Endothelial cell of umbilical vein (primary cell): Measurements from ENCODE around the gene GSTM4.

ENCODE experiments used
- EZH2 ChIP-seq: IDR thresholded peaks from 2 replicates; pipeline ENCODE4 v1.6.1; 2012; ENCODE audit warnings: borderline replicate concordance, low read depth, mild to moderate bottlenecking, moderate library complexity, low read length, inconsistent platforms; ENCODE audit not compliant: severe bottlenecking
- FOS ChIP-seq: IDR thresholded peaks from 2 replicates; pipeline ENCODE4 v1.6.1; 2011; ENCODE audit warnings: mild to moderate bottlenecking, low read length, moderate library complexity, borderline replicate concordance; ENCODE audit not compliant: insufficient read depth
- GATA2 ChIP-seq: IDR thresholded peaks from 2 replicates; pipeline ENCODE4 v1.7.0; 2011; ENCODE audit warnings: low read depth, mild to moderate bottlenecking, moderate library complexity, mixed read lengths, low read length; ENCODE audit not compliant: insufficient read length, insufficient read depth
- MYC ChIP-seq: IDR thresholded peaks from one replicate; pipeline ENCODE4 v1.6.1; 2011; ENCODE audit warnings: mild to moderate bottlenecking, low read depth, low read length
- POLR2A ChIP-seq: IDR thresholded peaks from 2 replicates; pipeline ENCODE4 v1.6.1; 2012; ENCODE audit warnings: low read depth, mild to moderate bottlenecking, control low read depth, low read length
- POLR2AphosphoS5 ChIP-seq: IDR thresholded peaks from 2 replicates; pipeline ENCODE4 v1.6.1; 2012; ENCODE audit warnings: low read depth, mild to moderate bottlenecking, control low read depth, low read length, moderate library complexity; ENCODE audit not compliant: insufficient read depth
- TF ChIP-seq, protein P1 (sequence below), 2 donors: IDR thresholded peaks; 1 replicate in 1 of 2; 2 replicates in 1 of 2; pipeline ENCODE4 v1.5.1; 2011; ENCODE audit warnings: low read length in 2 of 2, mild to moderate bottlenecking in 2 of 2, moderate library complexity in 2 of 2, control low read depth in 1 of 2, inconsistent platforms in 1 of 2, low read depth in 1 of 2; ENCODE audit not compliant: insufficient read depth in 1 of 2; ENCODE audit errors: extremely low read depth in 1 of 2

DNA sequence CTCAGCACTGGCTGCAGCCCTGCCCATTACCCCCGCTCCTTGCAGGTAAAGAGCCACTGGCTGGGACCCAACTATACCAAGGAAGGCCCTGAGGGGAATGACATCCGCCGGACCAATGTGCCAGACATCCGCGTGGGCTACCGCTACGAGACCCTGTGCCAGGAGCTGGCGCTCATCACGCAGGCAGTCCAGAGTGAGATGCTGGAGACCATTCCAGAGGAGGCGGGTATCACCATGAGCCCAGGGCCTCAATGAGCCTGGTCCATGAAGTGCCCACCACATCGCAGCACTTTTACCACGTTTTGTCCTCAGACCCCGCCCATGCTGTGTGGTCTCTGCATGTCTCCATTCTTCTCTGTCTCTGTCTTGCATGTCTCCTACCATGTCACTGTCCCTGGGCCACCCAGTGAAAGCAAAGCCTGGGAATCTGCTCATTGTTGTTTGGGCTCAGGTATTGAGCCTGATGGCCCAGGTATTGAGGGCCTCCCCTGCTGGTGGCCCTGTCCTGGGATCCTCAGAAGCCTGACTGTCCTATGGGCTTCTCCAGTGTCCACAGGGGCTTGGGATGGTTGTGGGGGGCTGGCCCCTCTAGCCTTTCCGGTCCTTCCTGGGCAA, 24.9 kb upstream of the GSTM4 start:
- TF ChIP-seq POLR2A (no peak), EZH2 (no peak), FOS (no peak), POLR2AphosphoS5 (no peak), GATA2 (no peak), MYC (no peak)
- TF ChIP-seq, protein P1, sequence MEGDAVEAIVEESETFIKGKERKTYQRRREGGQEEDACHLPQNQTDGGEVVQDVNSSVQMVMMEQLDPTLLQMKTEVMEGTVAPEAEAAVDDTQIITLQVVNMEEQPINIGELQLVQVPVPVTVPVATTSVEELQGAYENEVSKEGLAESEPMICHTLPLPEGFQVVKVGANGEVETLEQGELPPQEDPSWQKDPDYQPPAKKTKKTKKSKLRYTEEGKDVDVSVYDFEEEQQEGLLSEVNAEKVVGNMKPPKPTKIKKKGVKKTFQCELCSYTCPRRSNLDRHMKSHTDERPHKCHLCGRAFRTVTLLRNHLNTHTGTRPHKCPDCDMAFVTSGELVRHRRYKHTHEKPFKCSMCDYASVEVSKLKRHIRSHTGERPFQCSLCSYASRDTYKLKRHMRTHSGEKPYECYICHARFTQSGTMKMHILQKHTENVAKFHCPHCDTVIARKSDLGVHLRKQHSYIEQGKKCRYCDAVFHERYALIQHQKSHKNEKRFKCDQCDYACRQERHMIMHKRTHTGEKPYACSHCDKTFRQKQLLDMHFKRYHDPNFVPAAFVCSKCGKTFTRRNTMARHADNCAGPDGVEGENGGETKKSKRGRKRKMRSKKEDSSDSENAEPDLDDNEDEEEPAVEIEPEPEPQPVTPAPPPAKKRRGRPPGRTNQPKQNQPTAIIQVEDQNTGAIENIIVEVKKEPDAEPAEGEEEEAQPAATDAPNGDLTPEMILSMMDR (IDR thresholded peaks at IDR 0.05; ENCODE audit: extremely low read depth in 1 of 2, insufficient read depth in 1 of 2, low read depth in 1 of 2, low read length in 2 of 2), result no peak
